Panc1 (cell line): ENCODE data around the gene PLEKHH2.

Experiments used
- POLR2AphosphoS5 ChIP-seq: IDR thresholded peaks from 2 replicates; pipeline ENCODE4 v1.6.1; 2012; ENCODE audit warnings: mild to moderate bottlenecking, low read depth, low read length, moderate library complexity
- TF ChIP-seq, protein P1 (sequence below): fragments of 450-650 bp; IDR thresholded peaks from 2 replicates; pipeline ENCODE4 v1.5.1; 2017; ENCODE audit warnings: mild to moderate bottlenecking

DNA sequence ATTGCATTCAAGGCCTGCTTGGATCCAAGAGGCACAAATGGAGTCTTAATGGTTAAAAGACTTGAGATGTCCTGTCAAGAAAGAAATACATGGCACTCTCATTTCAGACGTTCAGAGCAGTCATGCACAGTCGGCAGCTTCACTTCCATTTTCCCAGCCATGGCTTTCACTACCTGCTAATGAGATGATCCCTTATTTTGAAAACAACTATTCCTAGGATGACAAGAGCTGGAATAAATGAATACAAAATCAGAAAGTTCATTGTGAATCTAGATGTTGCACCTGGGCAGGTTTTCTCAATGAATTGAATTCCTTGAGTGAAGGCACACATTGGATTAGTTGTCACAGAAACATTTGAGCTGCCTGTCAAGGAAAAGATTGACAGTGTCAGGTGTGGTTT lies 175.9 kb downstream of the PLEKHH2 start:
- TF ChIP-seq, protein P1, sequence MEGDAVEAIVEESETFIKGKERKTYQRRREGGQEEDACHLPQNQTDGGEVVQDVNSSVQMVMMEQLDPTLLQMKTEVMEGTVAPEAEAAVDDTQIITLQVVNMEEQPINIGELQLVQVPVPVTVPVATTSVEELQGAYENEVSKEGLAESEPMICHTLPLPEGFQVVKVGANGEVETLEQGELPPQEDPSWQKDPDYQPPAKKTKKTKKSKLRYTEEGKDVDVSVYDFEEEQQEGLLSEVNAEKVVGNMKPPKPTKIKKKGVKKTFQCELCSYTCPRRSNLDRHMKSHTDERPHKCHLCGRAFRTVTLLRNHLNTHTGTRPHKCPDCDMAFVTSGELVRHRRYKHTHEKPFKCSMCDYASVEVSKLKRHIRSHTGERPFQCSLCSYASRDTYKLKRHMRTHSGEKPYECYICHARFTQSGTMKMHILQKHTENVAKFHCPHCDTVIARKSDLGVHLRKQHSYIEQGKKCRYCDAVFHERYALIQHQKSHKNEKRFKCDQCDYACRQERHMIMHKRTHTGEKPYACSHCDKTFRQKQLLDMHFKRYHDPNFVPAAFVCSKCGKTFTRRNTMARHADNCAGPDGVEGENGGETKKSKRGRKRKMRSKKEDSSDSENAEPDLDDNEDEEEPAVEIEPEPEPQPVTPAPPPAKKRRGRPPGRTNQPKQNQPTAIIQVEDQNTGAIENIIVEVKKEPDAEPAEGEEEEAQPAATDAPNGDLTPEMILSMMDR, result no peak
- TF ChIP-seq POLR2AphosphoS5, result no peak
